Smooth muscle cell (in vitro differentiated cells): ENCODE results near the gene TRIM50. TPM values are rescaled to one million over a fixed set of nuclear protein-coding genes. Genes with fewer than 3 reads are reported as not detected.
"Not testable (repeated sequence)": the region's sequence is repeated elsewhere in the genome, so short reads cannot be mapped to it uniquely, and the experiment has no call there.

Experiments used
- DNase-seq: peaks from one replicate; lab custom pipeline; 2025; ENCODE audit not compliant: unreplicated experiment; lab: John Stamatoyannopoulos, UW
- H2AFZ ChIP-seq: fragments of 200-600 bp; sonication (generic); 2 replicates; pipeline ENCODE4 v1.6.0; 2016; ENCODE audit warnings: antibody characterized with exemption, low read depth, mild to moderate bottlenecking
- H3F3A ChIP-seq: fragments of 200-600 bp; sonication (generic); 2 replicates; pipeline ENCODE4 v1.6.0; 2017; ENCODE audit warnings: antibody characterized with exemption, low read depth
- H3K27ac ChIP-seq: fragments of 200-600 bp; sonication (generic); 2 replicates; pipeline ENCODE4 v1.5.1; 2016; ENCODE audit warnings: low read depth, mild to moderate bottlenecking
- H3K27me3 ChIP-seq: fragments of 200-600 bp; sonication (generic); 2 replicates; pipeline ENCODE4 v1.6.1; 2016; ENCODE audit warnings: low read depth, mild to moderate bottlenecking
- H3K36me3 ChIP-seq: fragments of 200-600 bp; sonication (generic); 2 replicates; pipeline ENCODE4 v1.5.1; 2016; ENCODE audit warnings: low read depth
- H3K4me1 ChIP-seq: fragments of 200-600 bp; sonication (generic); 2 replicates; pipeline ENCODE4 v1.5.1; 2016; ENCODE audit warnings: low read depth
- H3K4me2 ChIP-seq: fragments of 200-600 bp; sonication (generic); 2 replicates; pipeline ENCODE4 v1.6.0; 2016; ENCODE audit warnings: mild to moderate bottlenecking
- H3K4me3 ChIP-seq: fragments of 200-600 bp; sonication (generic); 2 replicates; pipeline ENCODE4 v1.5.1; 2016; ENCODE audit warnings: mild to moderate bottlenecking
- H3K79me2 ChIP-seq: fragments of 200-600 bp; sonication (generic); 2 replicates; pipeline ENCODE4 v1.6.0; 2016; ENCODE audit warnings: low read depth, mild to moderate bottlenecking
- H3K9ac ChIP-seq: fragments of 200-600 bp; sonication (generic); 2 replicates; pipeline ENCODE4 v1.6.0; 2016; ENCODE audit warnings: low read depth
- H3K9me3 ChIP-seq: fragments of 200-600 bp; sonication (generic); replicated peaks from 2 replicates; pipeline ENCODE4 v1.5.1; 2016; ENCODE audit warnings: low read depth
- H4K20me1 ChIP-seq: fragments of 200-600 bp; sonication (generic); 2 replicates; pipeline ENCODE4 v1.6.0; 2016; ENCODE audit warnings: low read depth
- CTCF ChIP-seq: fragments of 200-600 bp; sonication (generic); IDR thresholded peaks from 2 replicates; pipeline ENCODE4 v1.5.1; 2017; ENCODE audit warnings: borderline replicate concordance, mild to moderate bottlenecking, antibody characterized with exemption; ENCODE audit not compliant: insufficient read depth, poor library complexity, severe bottlenecking
- WGBS: methylation state at CpG from one replicate; pipeline ENCODE4 v1.1.7; 2016; ENCODE audit warnings: low lambda C conversion rate; 5-methylcytosine and 5-hydroxymethylcytosine counted together
- polyA plus RNA-seq: library from polyadenylated mRNA; unstranded; fragments of >200 nt; fragmentation: Nextera tagmentation; extraction: Ambion mirVana; gene quantifications from 2 replicates; pipeline ENCODE4 v1.2.1, GENCODE V29; 2016
- total RNA-seq: library from RNA; depleted of rRNA; stranded (reverse); fragments of >200 nt; gene quantifications from 2 replicates; pipeline ENCODE4 v1.2.3, GENCODE V29; 2014

Gene TRIM50
- total and polyA plus RNA-seq, 2 experiments from 2014 or later: not detected

- TF ChIP-seq CTCF: no peak
- no peaks in the 10 kb centered on the region for H3K79me2 ChIP-seq
- no peak for DNase-seq
- H2AFZ ChIP-seq: no peak overlapping the region
- no peak overlapping the region for H3K27ac ChIP-seq
- no peak overlapping the region for H3K4me2 ChIP-seq
- no peaks in the 10 kb centered on the region for H3K36me3 ChIP-seq
- H3K4me3 ChIP-seq: no peak overlapping the region
- no peak overlapping the region for H3K9ac ChIP-seq
- H3K4me1 ChIP-seq: no peaks in the 10 kb centered on the region
- WGBS: 97% methylated on average over 10 of the region's 10 CpGs
- no peaks in the 10 kb centered on the region for H3K27me3 ChIP-seq
- no peaks in the 10 kb centered on the region for H3K9me3 ChIP-seq
- no peaks in the 10 kb centered on the region for H4K20me1 ChIP-seq
- no peaks in the 10 kb centered on the region for H3F3A ChIP-seq
Observed at GRCh38 chr7:73328696-73329095, 814 bp upstream of the TRIM50 start.

- not testable (repeated sequence) for H4K20me1 ChIP-seq, H3K9me3 ChIP-seq, H3K4me3 ChIP-seq, H3K27me3 ChIP-seq, H2AFZ ChIP-seq, H3K4me2 ChIP-seq, H3K9ac ChIP-seq, H3K4me1 ChIP-seq, H3K36me3 ChIP-seq, DNase-seq, H3F3A ChIP-seq, H3K27ac ChIP-seq, H3K79me2 ChIP-seq
- WGBS: 83% methylated on average over 5 of the region's 13 CpGs
Observed at GRCh38 chr7:73327449-73327848, 433 bp downstream of the TRIM50 start.

DNA sequence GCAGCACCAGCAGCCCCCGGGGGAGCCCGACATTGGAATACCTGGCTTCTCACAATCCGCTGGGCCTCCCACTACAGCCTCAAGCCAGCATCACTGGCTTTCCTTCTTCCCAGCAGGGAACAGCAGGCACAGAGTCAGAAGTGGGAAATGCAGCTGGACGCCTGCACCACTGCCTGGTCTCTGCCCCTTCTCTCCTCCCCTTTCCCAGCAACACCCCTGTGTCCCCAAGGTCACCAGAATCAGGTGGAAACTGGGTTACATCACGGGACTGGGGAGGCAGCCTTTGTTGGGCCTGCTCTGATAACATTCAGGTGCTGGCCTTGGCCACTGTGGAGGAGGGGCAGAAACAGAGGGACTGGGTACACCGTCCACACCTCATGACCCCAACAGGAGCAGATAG, 2.5 kb downstream of the TRIM50 start:
- H3K9me3 ChIP-seq, H3K4me3 ChIP-seq, H3K4me2 ChIP-seq, H3K36me3 ChIP-seq, H2AFZ ChIP-seq, H4K20me1 ChIP-seq, H3K79me2 ChIP-seq, H3F3A ChIP-seq, H3K27me3 ChIP-seq, H3K27ac ChIP-seq, H3K4me1 ChIP-seq, DNase-seq, H3K9ac ChIP-seq: not testable (repeated sequence)
- 90% methylated on average over 6 of the region's 6 CpGs for WGBS

DNA sequence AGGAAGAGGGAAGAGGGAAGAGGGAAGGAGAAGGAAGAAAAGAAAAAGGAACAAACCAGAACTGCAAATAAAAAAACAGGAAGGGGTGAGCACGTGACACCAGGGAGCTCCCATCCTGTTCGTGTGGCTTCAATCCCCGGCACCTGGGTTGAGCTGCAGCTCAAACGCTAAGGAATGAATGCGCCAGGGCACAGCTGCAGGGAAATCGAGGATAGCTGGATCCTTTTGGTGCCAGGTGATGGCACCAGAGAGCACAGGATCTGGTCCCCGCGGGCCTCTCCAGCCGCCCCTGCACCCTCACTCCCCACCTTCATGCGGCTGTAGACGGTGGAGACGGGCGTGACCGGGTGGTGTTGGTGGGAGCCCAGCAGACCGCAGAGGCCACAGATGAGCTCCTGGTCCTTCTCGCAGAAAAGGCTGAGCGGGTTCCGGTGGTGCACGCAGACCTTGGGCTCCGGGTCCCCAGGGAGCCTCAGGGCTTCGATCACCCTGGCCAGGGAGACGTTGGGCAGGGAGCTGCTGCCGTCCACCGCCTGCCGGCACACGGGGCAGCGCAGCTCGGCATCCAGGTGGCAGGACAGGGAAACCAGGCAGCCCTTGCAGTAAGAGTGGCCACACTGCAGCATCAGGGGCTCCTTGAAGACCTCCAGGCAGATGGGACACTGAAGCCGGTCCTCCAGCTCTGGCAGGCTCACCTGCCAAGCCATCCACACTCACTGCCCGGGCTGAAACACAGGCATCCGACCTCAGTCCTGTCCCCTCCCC, 3.6 kb downstream of the TRIM50 start:
- H3K27me3 ChIP-seq, H4K20me1 ChIP-seq, H3K36me3 ChIP-seq, H3K9me3 ChIP-seq, H3K4me3 ChIP-seq, H3K4me1 ChIP-seq, H3F3A ChIP-seq, DNase-seq, H3K79me2 ChIP-seq, H3K27ac ChIP-seq, H3K9ac ChIP-seq: not testable (repeated sequence)
- Histone ChIP-seq H2AFZ (peak overlapping the region; percentile 0), H3K4me2 (peak overlapping the region; percentile 32)
- TF ChIP-seq CTCF: peak; percentile 36
- WGBS: 40% methylated on average over 30 of the region's 31 CpGs

DNA sequence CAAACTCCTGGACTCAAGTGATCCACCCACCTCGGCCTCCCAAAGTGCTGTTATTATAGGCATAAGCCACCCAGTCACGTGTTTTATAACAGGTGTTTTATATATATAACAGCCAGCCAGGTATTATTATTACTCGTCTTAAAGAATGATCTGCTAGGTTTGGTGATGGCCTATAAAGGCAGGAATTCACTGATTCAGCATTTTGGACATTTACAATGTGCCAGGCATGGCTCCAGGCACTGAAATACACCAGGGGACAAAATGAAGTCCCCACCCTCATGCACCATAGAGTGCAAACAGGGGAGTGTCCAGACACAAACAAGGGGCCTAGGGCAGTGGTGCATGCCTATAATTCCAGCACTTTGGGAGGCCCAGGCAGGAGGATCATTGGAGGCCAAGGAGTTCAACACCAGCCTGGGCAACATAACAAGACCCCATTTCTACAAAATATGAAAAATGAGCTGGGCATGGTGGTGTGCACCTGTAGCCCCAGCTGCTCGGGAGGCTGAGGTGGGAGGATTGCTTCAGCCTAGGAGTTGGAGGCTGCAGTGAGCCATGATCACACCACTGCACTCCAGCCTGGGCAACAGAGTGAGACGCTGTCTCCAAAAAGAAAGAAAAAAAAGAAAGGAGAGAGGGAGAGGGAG, 4.3 kb downstream of the TRIM50 start:
- not testable (repeated sequence) for H3K36me3 ChIP-seq, H3K79me2 ChIP-seq, H3K9me3 ChIP-seq, H3K27ac ChIP-seq, H3K4me3 ChIP-seq, H3F3A ChIP-seq, DNase-seq, H4K20me1 ChIP-seq, H3K9ac ChIP-seq, H3K4me1 ChIP-seq, H3K27me3 ChIP-seq
- H3K4me2 ChIP-seq: peak overlapping the region; percentile 32
- 88% methylated on average over 5 of the region's 5 CpGs for WGBS
- peak overlapping the region; percentile 0 for H2AFZ ChIP-seq

GRCh38 chr7:73320009-73320408, 7.9 kb downstream of the TRIM50 start:
- not testable (repeated sequence) for H3K4me1 ChIP-seq, H4K20me1 ChIP-seq, DNase-seq, H3K4me2 ChIP-seq, H3K27me3 ChIP-seq, H3K36me3 ChIP-seq, H3K27ac ChIP-seq, H3K4me3 ChIP-seq, H3K79me2 ChIP-seq, H3K9me3 ChIP-seq, H3F3A ChIP-seq, H2AFZ ChIP-seq, H3K9ac ChIP-seq
- WGBS: 84% methylated on average over 9 of the region's 9 CpGs

DNA sequence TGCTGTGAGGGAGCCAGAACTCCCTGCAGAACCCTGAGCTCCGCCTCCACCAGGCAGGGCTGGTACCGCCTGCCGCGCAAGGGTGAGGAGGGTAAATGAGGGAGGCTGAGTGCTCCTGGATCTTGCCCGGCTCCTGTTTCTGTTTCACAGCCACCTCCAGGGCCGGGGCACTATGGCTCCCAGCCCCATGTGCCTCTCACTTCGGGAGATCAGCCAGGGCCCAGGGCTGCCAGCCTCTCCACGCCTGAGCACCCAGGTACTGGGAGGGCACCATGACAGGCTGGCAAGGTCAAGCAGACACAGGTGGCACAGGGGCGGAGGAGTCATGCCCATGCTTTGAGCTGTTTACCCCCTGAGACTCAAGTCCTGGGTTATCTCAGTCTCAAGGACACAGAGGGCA, 8.3 kb downstream of the TRIM50 start:
- not testable (repeated sequence) for H3K4me2 ChIP-seq, H3F3A ChIP-seq, H3K9me3 ChIP-seq, H3K27me3 ChIP-seq, H2AFZ ChIP-seq, H4K20me1 ChIP-seq, H3K36me3 ChIP-seq, H3K4me1 ChIP-seq, H3K4me3 ChIP-seq, H3K79me2 ChIP-seq, H3K9ac ChIP-seq, DNase-seq, H3K27ac ChIP-seq
- WGBS: 89% methylated on average over 9 of the region's 9 CpGs
